ENCODE data around the gene AADAT. TPM values are rescaled to one million over a fixed set of nuclear protein-coding genes. Genes with fewer than 3 reads are reported as not detected.

The AADAT gene
- total RNA-seq, 2 donors from 2014 or later, result 16.2 to 31.2 TPM

- Histone ChIP-seq H3K27ac (no peak overlapping the region), H3K36me3 (no peaks in the 10 kb centered on the region), H3K4me3 (no peak overlapping the region), H3K9me3 (no peaks in the 10 kb centered on the region), H3K27me3 (replicated peaks; ENCODE audit: insufficient read depth) (no peaks in the 10 kb centered on the region), H3K4me1 (replicated peaks) (no peaks in the 10 kb centered on the region)
- 48% methylated on average over 3 of the region's 3 CpGs for WGBS
- DNase-seq (ENCODE audit: low spot score), result no peak
- TF ChIP-seq CTCF (IDR thresholded peaks at IDR 0.05), result no peak
- TF ChIP-seq POLR2A (IDR thresholded peaks at IDR 0.05), result no peak
- TF ChIP-seq POLR2AphosphoS5 (IDR thresholded peaks at IDR 0.05), result no peak
- intact Hi-C loops (cut with DNase I), result no loop called here
These were observed 72.5 kb downstream of the AADAT start for GRCh38 chr4:170017252-170017651.

- peak; percentile 40 for DNase-seq (ENCODE audit: low spot score)
- Histone ChIP-seq H3K4me1 (replicated peaks) (no peaks in the 10 kb centered on the region), H3K9me3 (no peaks in the 10 kb centered on the region), H3K36me3 (no peaks in the 10 kb centered on the region), H3K27ac (no peak overlapping the region), H3K4me3 (no peak overlapping the region), H3K27me3 (replicated peaks; ENCODE audit: insufficient read depth) (no peaks in the 10 kb centered on the region)
- TF ChIP-seq POLR2AphosphoS5 (IDR thresholded peaks at IDR 0.05), result no peak
- TF ChIP-seq CTCF (IDR thresholded peaks at IDR 0.05), result no peak
- TF ChIP-seq POLR2A (IDR thresholded peaks at IDR 0.05), result no peak
- intact Hi-C loops (cut with DNase I), result no loop called here
- 37% methylated on average over 4 of the region's 4 CpGs for WGBS
These were observed 74.5 kb downstream of the AADAT start for GRCh38 chr4:170015285-170015684.

- Histone ChIP-seq H3K27me3 (replicated peaks; ENCODE audit: insufficient read depth) (no peaks in the 10 kb centered on the region), H3K4me1 (replicated peaks) (no peaks in the 10 kb centered on the region), H3K9me3 (no peaks in the 10 kb centered on the region), H3K27ac (no peak overlapping the region), H3K4me3 (no peak overlapping the region), H3K36me3 (no peaks in the 10 kb centered on the region)
- intact Hi-C loops (cut with DNase I), result no loop called here
- 57% methylated on average over 6 of the region's 6 CpGs for WGBS
- DNase-seq (ENCODE audit: low spot score), result no peak
- TF ChIP-seq POLR2AphosphoS5 (IDR thresholded peaks at IDR 0.05) (no peak), CTCF (IDR thresholded peaks at IDR 0.05) (no peak), POLR2A (IDR thresholded peaks at IDR 0.05) (no peak)
These were observed 75.3 kb downstream of the AADAT start for GRCh38 chr4:170014359-170015011.

GRCh38 chr4:170012629-170012958 is 77.2 kb downstream of the AADAT start:
- H3K27me3 ChIP-seq (replicated peaks; ENCODE audit: insufficient read depth), result no peaks in the 10 kb centered on the region

More at GRCh38 chr4:170012629-170012958, 77.2 kb downstream of the AADAT start:
- Histone ChIP-seq H3K4me1 (replicated peaks) (no peaks in the 10 kb centered on the region), H3K27ac (no peak overlapping the region), H3K4me3 (no peak overlapping the region), H3K9me3 (no peaks in the 10 kb centered on the region), H3K36me3 (no peaks in the 10 kb centered on the region)
- DNase-seq (ENCODE audit: low spot score), result no peak
- no peak for TF ChIP-seq POLR2A (IDR thresholded peaks at IDR 0.05)
- no peak for TF ChIP-seq POLR2AphosphoS5 (IDR thresholded peaks at IDR 0.05)
- TF ChIP-seq CTCF (IDR thresholded peaks at IDR 0.05), result no peak
- WGBS, result 88% methylated on average over 2 of the region's 2 CpGs
- intact Hi-C loops (cut with DNase I), result no loop called here
